Mesendoderm (in vitro differentiated cells): ENCODE measurements around the gene GDF11.

ENCODE experiments used
- DNase-seq: peaks from one replicate; pipeline ENCODE4 v3.0.0; 2013
- H2AK5ac ChIP-seq: 2 replicates; pipeline ENCODE4 v1.6.1; 2013; ENCODE audit warnings: low read length, inconsistent platforms
- H2BK120ac ChIP-seq: 2 replicates; pipeline ENCODE4 v1.6.1; 2013; ENCODE audit warnings: low read depth, mild to moderate bottlenecking, low read length, moderate library complexity, mixed read lengths
- H2BK15ac ChIP-seq: replicated peaks from 2 replicates; pipeline ENCODE4 v1.6.1; 2013; ENCODE audit warnings: low read depth, mild to moderate bottlenecking, moderate library complexity
- H2BK5ac ChIP-seq: 2 replicates; pipeline ENCODE4 v1.6.1; 2013; ENCODE audit warnings: low read length, inconsistent platforms
- H3K18ac ChIP-seq: 2 replicates; pipeline ENCODE4 v1.6.1; 2013; ENCODE audit warnings: mild to moderate bottlenecking, low read length, mixed read lengths
- H3K23ac ChIP-seq: one replicate; pipeline ENCODE4 v1.6.1; 2013; ENCODE audit warnings: low read length
- H3K27ac ChIP-seq: 2 replicates; pipeline ENCODE4 v1.5.1; 2013; ENCODE audit warnings: low read depth, mild to moderate bottlenecking, inconsistent platforms, low read length, moderate library complexity
- H3K27me3 ChIP-seq: 2 replicates; pipeline ENCODE4 v1.6.1; 2013; ENCODE audit warnings: low read length, control low read depth, mild to moderate bottlenecking, inconsistent platforms; ENCODE audit not compliant: insufficient read depth, poor library complexity
- H3K36me3 ChIP-seq: 2 replicates; pipeline ENCODE4 v1.6.1; 2013; ENCODE audit warnings: low read length, inconsistent platforms; ENCODE audit not compliant: control insufficient read depth, insufficient read depth
- H3K4ac ChIP-seq: one replicate; pipeline ENCODE4 v1.6.1; 2013; ENCODE audit warnings: low read depth, mild to moderate bottlenecking, low read length, moderate library complexity
- H3K4me1 ChIP-seq: 2 replicates; pipeline ENCODE4 v1.6.1; 2013; ENCODE audit warnings: low read depth, low read length, inconsistent platforms; ENCODE audit not compliant: control insufficient read depth
- H3K4me2 ChIP-seq: 2 replicates; pipeline ENCODE4 v1.6.1; 2013; ENCODE audit warnings: low read length
- H3K4me3 ChIP-seq: 2 replicates; pipeline ENCODE4 v1.5.1; 2013; ENCODE audit warnings: mild to moderate bottlenecking, low read length
- H3K56ac ChIP-seq: one replicate; pipeline ENCODE4 v1.6.1; 2013; ENCODE audit warnings: low read length
- H3K79me1 ChIP-seq: 2 replicates; pipeline ENCODE4 v1.6.1; 2013; ENCODE audit warnings: low read length, inconsistent platforms
- H3K79me2 ChIP-seq: 2 replicates; pipeline ENCODE4 v1.6.1; 2013; ENCODE audit warnings: mild to moderate bottlenecking, low read length; ENCODE audit not compliant: control insufficient read depth, insufficient read depth
- H3K9ac ChIP-seq: 2 replicates; pipeline ENCODE4 v1.6.1; 2013; ENCODE audit warnings: low read length, inconsistent platforms
- H4K5ac ChIP-seq: one replicate; pipeline ENCODE4 v1.6.1; 2013; ENCODE audit warnings: low read length
- H4K8ac ChIP-seq: one replicate; pipeline ENCODE4 v1.6.1; 2013; ENCODE audit warnings: low read depth, mild to moderate bottlenecking, control low read depth, low read length, moderate library complexity
- WGBS: extraction: QIAGEN DNeasy Blood & Tissue Kit; methylation state at CpG from one replicate; pipeline ENCODE4 v1.1.7; 2013; ENCODE audit warnings: low lambda C conversion rate, missing lambda C conversion rate; ENCODE audit not compliant: insufficient coverage; ENCODE audit errors: extremely low coverage; 5-methylcytosine and 5-hydroxymethylcytosine counted together

GDF11 gene

GRCh38 chr12:55733021-55733555, 9.8 kb upstream of the GDF11 start:
- no peak overlapping the region for H3K4me3 ChIP-seq
- H2BK120ac ChIP-seq = no peak overlapping the region
- H4K8ac ChIP-seq = no peak overlapping the region
- H3K56ac ChIP-seq = no peak overlapping the region
- H3K79me1 ChIP-seq = no peaks in the 10 kb centered on the region
- H3K18ac ChIP-seq = no peak overlapping the region
- H2BK5ac ChIP-seq = no peak overlapping the region
- no peak overlapping the region for H3K4me2 ChIP-seq
- DNase-seq = no peak
- H3K4ac ChIP-seq = no peak overlapping the region
- H2BK15ac ChIP-seq = no peak overlapping the region
- no peaks in the 10 kb centered on the region for H3K27me3 ChIP-seq
- H3K27ac ChIP-seq = no peak overlapping the region
- WGBS = no CpG with 5 or more reads among the region's 14 CpGs
- no peak overlapping the region for H3K23ac ChIP-seq
- H3K79me2 ChIP-seq = peaks cover 3% of the 10 kb centered on the region
- H3K36me3 ChIP-seq = no peaks in the 10 kb centered on the region
- H3K9ac ChIP-seq = no peak overlapping the region
- peaks cover 2% of the 10 kb centered on the region for H3K4me1 ChIP-seq
- H4K5ac ChIP-seq = no peak overlapping the region
- no peak overlapping the region for H2AK5ac ChIP-seq

- no peak for DNase-seq
Observed at GRCh38 chr12:55733858-55734257, 9.1 kb upstream of the GDF11 start.

GRCh38 chr12:55734595-55734994, 8.3 kb upstream of the GDF11 start:
- H2AK5ac ChIP-seq = no peak overlapping the region
- no peak overlapping the region for H3K4me3 ChIP-seq
- no peak overlapping the region for H4K8ac ChIP-seq
- H2BK15ac ChIP-seq = no peak overlapping the region
- no CpG with 5 or more reads among the region's 3 CpGs for WGBS
- H3K56ac ChIP-seq = no peak overlapping the region
- H3K79me2 ChIP-seq = no peaks in the 10 kb centered on the region
- H3K79me1 ChIP-seq = no peaks in the 10 kb centered on the region
- H3K4me2 ChIP-seq = no peak overlapping the region
- H3K4me1 ChIP-seq = peaks cover 2% of the 10 kb centered on the region
- no peak overlapping the region for H3K23ac ChIP-seq
- H3K36me3 ChIP-seq = no peaks in the 10 kb centered on the region
- no peak for DNase-seq
- no peak overlapping the region for H2BK120ac ChIP-seq
- H3K18ac ChIP-seq = no peak overlapping the region
- no peak overlapping the region for H3K9ac ChIP-seq
- H2BK5ac ChIP-seq = no peak overlapping the region
- no peaks in the 10 kb centered on the region for H3K27me3 ChIP-seq
- no peak overlapping the region for H3K27ac ChIP-seq
- no peak overlapping the region for H4K5ac ChIP-seq
- H3K4ac ChIP-seq = no peak overlapping the region

More at GRCh38 chr12:55733858-55734257, 9.1 kb upstream of the GDF11 start:
- H3K27ac ChIP-seq = no peak overlapping the region
- no peaks in the 10 kb centered on the region for H3K27me3 ChIP-seq
- no peak overlapping the region for H4K5ac ChIP-seq
- WGBS = no CpG with 5 or more reads among the region's 2 CpGs
- H2BK5ac ChIP-seq = no peak overlapping the region
- no peak overlapping the region for H3K4me3 ChIP-seq
- peaks cover 2% of the 10 kb centered on the region for H3K4me1 ChIP-seq
- no peak overlapping the region for H3K56ac ChIP-seq
- no peak overlapping the region for H3K4ac ChIP-seq
- H2BK120ac ChIP-seq = no peak overlapping the region
- no peak overlapping the region for H3K18ac ChIP-seq
- no peak overlapping the region for H2BK15ac ChIP-seq
- no peak overlapping the region for H3K4me2 ChIP-seq
- H4K8ac ChIP-seq = no peak overlapping the region
- no peak overlapping the region for H3K9ac ChIP-seq
- no peak overlapping the region for H2AK5ac ChIP-seq
- no peaks in the 10 kb centered on the region for H3K36me3 ChIP-seq
- no peaks in the 10 kb centered on the region for H3K79me1 ChIP-seq
- H3K79me2 ChIP-seq = no peaks in the 10 kb centered on the region
- no peak overlapping the region for H3K23ac ChIP-seq

- Histone ChIP-seq H2AK5ac (no peak overlapping the region), H3K4ac (no peak overlapping the region), H3K23ac (no peak overlapping the region), H3K56ac (peak overlapping the region; percentile 25), H3K36me3 (no peaks in the 10 kb centered on the region), H2BK5ac (no peak overlapping the region), H2BK120ac (no peak overlapping the region), H3K27me3 (no peaks in the 10 kb centered on the region), H3K4me3 (no peak overlapping the region), H2BK15ac (no peak overlapping the region), H4K8ac (no peak overlapping the region), H3K4me1 (no peaks in the 10 kb centered on the region), H3K4me2 (no peak overlapping the region), H3K79me1 (no peaks in the 10 kb centered on the region), H3K18ac (no peak overlapping the region), H3K27ac (no peak overlapping the region), H4K5ac (no peak overlapping the region), H3K79me2 (no peaks in the 10 kb centered on the region), H3K9ac (no peak overlapping the region)
- WGBS = no CpG with 5 or more reads among the region's 3 CpGs
- no peak for DNase-seq
Observed at GRCh38 chr12:55736076-55736475, 6.8 kb upstream of the GDF11 start.

- no peaks in the 10 kb centered on the region for H3K79me2 ChIP-seq
- H3K4me2 ChIP-seq = no peak overlapping the region
Observed at GRCh38 chr12:55736780-55737580, 5.9 kb upstream of the GDF11 start.

More at GRCh38 chr12:55736780-55737580, 5.9 kb upstream of the GDF11 start:
- Histone ChIP-seq H3K79me1 (no peaks in the 10 kb centered on the region), H4K5ac (no peak overlapping the region), H3K27ac (no peak overlapping the region), H3K4ac (no peak overlapping the region), H3K9ac (no peak overlapping the region), H3K23ac (no peak overlapping the region), H3K18ac (no peak overlapping the region), H2BK120ac (no peak overlapping the region), H2BK5ac (no peak overlapping the region), H2AK5ac (no peak overlapping the region), H3K36me3 (no peaks in the 10 kb centered on the region), H3K4me3 (no peak overlapping the region), H4K8ac (no peak overlapping the region), H2BK15ac (no peak overlapping the region), H3K56ac (no peak overlapping the region), H3K4me1 (peaks cover under 1% of the 10 kb centered on the region), H3K27me3 (no peaks in the 10 kb centered on the region)
- peak; percentile 98 for DNase-seq
- WGBS = no CpG with 5 or more reads among the region's 6 CpGs
